CD14-positive monocyte (primary cell): ENCODE results near the gene PCSK4. TPM values are rescaled to one million over a fixed set of nuclear protein-coding genes. Genes with fewer than 3 reads are reported as not detected.

Experiments used
- DNase-seq, 3 donors: peaks; one replicate each; pipeline ENCODE4 v3.0.0-alpha.2; 2011 to 2022
- H2AFZ ChIP-seq: 2 replicates; pipeline ENCODE4 v1.6.0; 2012; ENCODE audit warnings: mild to moderate bottlenecking, low read depth, low read length, inconsistent platforms; ENCODE audit not compliant: insufficient read depth, poor library complexity, severe bottlenecking
- H3K27ac ChIP-seq, 2 donors: 1 replicate in 1 of 2; 2 replicates in 1 of 2; pipeline ENCODE4 v1.5.1; 2012 to 2013; ENCODE audit warnings: low read length in 2 of 2, control low read depth in 1 of 2, inconsistent platforms in 1 of 2, low read depth in 1 of 2, mild to moderate bottlenecking in 1 of 2
- H3K27me3 ChIP-seq, 2 donors: one replicate each; pipeline versions ENCODE4 v1.6.0 to v1.6.1; 2011 to 2013; ENCODE audit warnings: low read length in 2 of 2; ENCODE audit not compliant: control insufficient read depth in 2 of 2, insufficient read depth in 2 of 2
- H3K36me3 ChIP-seq, 2 donors: replicated peaks in 1 of 2; 1 replicate in 1 of 2; 2 replicates in 1 of 2; pipeline versions ENCODE4 v1.5.1 to v1.6.1; 2012 to 2013; ENCODE audit warnings: low read length in 2 of 2, control low read depth in 1 of 2, inconsistent platforms in 1 of 2, mild to moderate bottlenecking in 1 of 2; ENCODE audit not compliant: insufficient read depth in 2 of 2, control insufficient read depth in 1 of 2
- H3K4me1 ChIP-seq, 2 donors: 1 replicate in 1 of 2; 2 replicates in 1 of 2; pipeline versions ENCODE4 v1.5.1 to v1.6.1; 2012 to 2013; ENCODE audit warnings: low read length in 2 of 2, control low read depth in 1 of 2, inconsistent platforms in 1 of 2, mild to moderate bottlenecking in 1 of 2, moderate library complexity in 1 of 2; ENCODE audit not compliant: insufficient read depth in 2 of 2, control insufficient read depth in 1 of 2
- H3K4me2 ChIP-seq: replicated peaks from 2 replicates; pipeline ENCODE3; 2012; ENCODE audit warnings: low read length, moderate library complexity, mild to moderate bottlenecking; ENCODE audit not compliant: poor library complexity, severe bottlenecking; ENCODE audit errors: extremely low read depth
- H3K4me3 ChIP-seq, 3 experiments: fragments of 200-600 bp in 1 of 3; sonication (generic) in 1 of 3; replicated peaks in 1 of 3; 1 replicate in 2 of 3; 2 replicates in 1 of 3; pipeline ENCODE4 v1.5.1; 2011 to 2013; ENCODE audit warnings: low read length in 3 of 3, mild to moderate bottlenecking in 3 of 3, control low read depth in 2 of 3, low read depth in 2 of 3, inconsistent platforms in 1 of 3, moderate library complexity in 1 of 3
- H3K79me2 ChIP-seq: 2 replicates; pipeline ENCODE4 v1.6.0; 2012; ENCODE audit warnings: mild to moderate bottlenecking, control low read depth, inconsistent platforms, low read length, moderate library complexity; ENCODE audit not compliant: insufficient read depth
- H3K9ac ChIP-seq: 2 replicates; pipeline ENCODE4 v1.6.0; 2017; ENCODE audit warnings: low read length, mild to moderate bottlenecking; ENCODE audit not compliant: insufficient read depth, poor library complexity, severe bottlenecking
- H3K9me3 ChIP-seq, 2 donors: replicated peaks in 1 of 2; 1 replicate in 1 of 2; 2 replicates in 1 of 2; pipeline versions ENCODE4 v1.5.1 to v1.6.1; 2012 to 2013; ENCODE audit warnings: low read length in 2 of 2, control low read depth in 1 of 2; ENCODE audit not compliant: control insufficient read depth in 1 of 2, insufficient read depth in 1 of 2
- H4K20me1 ChIP-seq: 2 replicates; pipeline ENCODE4 v1.6.0; 2012; ENCODE audit warnings: mild to moderate bottlenecking, low read length, control low read depth, moderate library complexity; ENCODE audit not compliant: insufficient read depth
- H3K27ac Mint-ChIP-seq, 7 donors: one replicate each; pipeline ENCODE4 v1.8.0; 2020; ENCODE audit warnings: mild to moderate bottlenecking in 7 of 7, mixed read lengths in 7 of 7, moderate library complexity in 6 of 7, inconsistent platforms in 2 of 7
- H3K27me3 Mint-ChIP-seq, 3 donors: one replicate each; pipeline ENCODE4 v1.8.0; 2021 to 2022; ENCODE audit warnings: low read depth in 3 of 3, mild to moderate bottlenecking in 3 of 3, mixed read lengths in 3 of 3, moderate library complexity in 3 of 3, inconsistent platforms in 1 of 3
- H3K36me3 Mint-ChIP-seq, 2 donors: one replicate each; pipeline ENCODE4 v1.8.0; 2020; ENCODE audit warnings: mixed read lengths in 2 of 2, inconsistent platforms in 1 of 2, mild to moderate bottlenecking in 1 of 2
- H3K4me1 Mint-ChIP-seq: one replicate; pipeline ENCODE4 v1.8.0; 2020; ENCODE audit warnings: mild to moderate bottlenecking, mixed read lengths
- H3K4me3 Mint-ChIP-seq, 2 donors: one replicate each; pipeline ENCODE4 v1.8.0; 2020; ENCODE audit warnings: mild to moderate bottlenecking in 2 of 2, mixed read lengths in 2 of 2, moderate library complexity in 1 of 2
- H3K9me3 Mint-ChIP-seq, 7 donors: one replicate each; pipeline ENCODE4 v1.8.0; 2020 to 2022; ENCODE audit warnings: mixed read lengths in 7 of 7, mild to moderate bottlenecking in 6 of 7, moderate library complexity in 6 of 7, inconsistent platforms in 2 of 7
- WGBS: methylation state at CpG from one replicate; pipeline ENCODE4 v1.1.5; 2013; ENCODE audit warnings: missing lambda C conversion rate; ENCODE audit not compliant: insufficient coverage; 5-methylcytosine and 5-hydroxymethylcytosine counted together
- intact Hi-C, 2 donors: fragments of 100-400 bp; cut with micrococcal nuclease; formaldehyde crosslinking; loops; one replicate each; pipeline versions ENCODE4 v1.15.0 to v1.15.1; 2023
- polyA plus RNA-seq, 3 donors: library from polyadenylated mRNA; depleted of rRNA in 1 of 3; unstranded in 2 of 3; stranded (reverse) in 1 of 3; fragments of 300-500 nt in 2 of 3; fragments of >200 nt in 1 of 3; fragmentation: Illumina TruSeq in 2 of 3; gene quantifications; 1 replicate in 2 of 3; 2 replicates in 1 of 3; pipeline ENCODE4 v1.2.3, GENCODE V29; 2012 to 2021
- TF ChIP-seq, protein P1 (sequence below): fragments of 200-600 bp; IDR thresholded peaks from one replicate; pipeline ENCODE4 v1.8.0; 2022; ENCODE audit warnings: antibody characterized with exemption, mild to moderate bottlenecking

PCSK4 gene
- polyA plus RNA-seq, 3 donors, result 0.34 to 1.0 TPM; not detected in 1

- TF ChIP-seq, protein P1, sequence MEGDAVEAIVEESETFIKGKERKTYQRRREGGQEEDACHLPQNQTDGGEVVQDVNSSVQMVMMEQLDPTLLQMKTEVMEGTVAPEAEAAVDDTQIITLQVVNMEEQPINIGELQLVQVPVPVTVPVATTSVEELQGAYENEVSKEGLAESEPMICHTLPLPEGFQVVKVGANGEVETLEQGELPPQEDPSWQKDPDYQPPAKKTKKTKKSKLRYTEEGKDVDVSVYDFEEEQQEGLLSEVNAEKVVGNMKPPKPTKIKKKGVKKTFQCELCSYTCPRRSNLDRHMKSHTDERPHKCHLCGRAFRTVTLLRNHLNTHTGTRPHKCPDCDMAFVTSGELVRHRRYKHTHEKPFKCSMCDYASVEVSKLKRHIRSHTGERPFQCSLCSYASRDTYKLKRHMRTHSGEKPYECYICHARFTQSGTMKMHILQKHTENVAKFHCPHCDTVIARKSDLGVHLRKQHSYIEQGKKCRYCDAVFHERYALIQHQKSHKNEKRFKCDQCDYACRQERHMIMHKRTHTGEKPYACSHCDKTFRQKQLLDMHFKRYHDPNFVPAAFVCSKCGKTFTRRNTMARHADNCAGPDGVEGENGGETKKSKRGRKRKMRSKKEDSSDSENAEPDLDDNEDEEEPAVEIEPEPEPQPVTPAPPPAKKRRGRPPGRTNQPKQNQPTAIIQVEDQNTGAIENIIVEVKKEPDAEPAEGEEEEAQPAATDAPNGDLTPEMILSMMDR, result no peak
- 2% methylated on average over 45 of the region's 46 CpGs for WGBS
Measured at GRCh38 chr19:1507763-1508506, 17.8 kb upstream of the PCSK4 start.

GRCh38 chr19:1507192-1507660, 17.1 kb upstream of the PCSK4 start:
- 77% methylated on average over 17 of the region's 23 CpGs for WGBS
- Histone ChIP-seq H3K4me1 (peaks cover 8 to 13% of the 10 kb centered on the region in 2 donors), H4K20me1 (no peaks in the 10 kb centered on the region), H3K4me3 (peak overlapping the region in 1 of 3 experiments; percentile 62), H3K4me2 (peak overlapping the region; percentile 65), H2AFZ (peak overlapping the region; percentile 72), H3K9me3 (peaks cover 14 to 31% of the 10 kb centered on the region in 2 donors), H3K36me3 (no peaks in the 10 kb centered on the region), H3K27me3 (peaks cover 3 to 53% of the 10 kb centered on the region in 2 donors), H3K79me2 (no peaks in the 10 kb centered on the region), H3K27ac (peak overlapping the region in 1 of 2 donors; percentile 11), H3K9ac (no peak overlapping the region)
- no peak for DNase-seq
- H3K9me3 Mint-ChIP-seq, result peaks cover 15 to 46% (median 31%) of the 10 kb centered on the region in 7 donors
- TF ChIP-seq, protein P1, result no peak
- H3K4me1 Mint-ChIP-seq, result peaks cover 11% of the 10 kb centered on the region
- H3K27me3 Mint-ChIP-seq, result peaks cover 51 to 80% (median 70%) of the 10 kb centered on the region in 3 donors
- H3K27ac Mint-ChIP-seq, result peak overlapping the region in 2 of 7 donors; percentile 20 to 67
- H3K36me3 Mint-ChIP-seq, result peaks cover 0 to 1% of the 10 kb centered on the region in 2 donors
- intact Hi-C loops, result no loop called here
- no peak overlapping the region for H3K4me3 Mint-ChIP-seq

More at GRCh38 chr19:1507763-1508506, 17.8 kb upstream of the PCSK4 start:
- Histone ChIP-seq H4K20me1 (no peaks in the 10 kb centered on the region), H3K9ac (no peak overlapping the region), H3K9me3 (peaks cover 14 to 31% of the 10 kb centered on the region in 2 donors), H2AFZ (peak overlapping the region; percentile 72), H3K4me1 (peaks cover 10 to 18% of the 10 kb centered on the region in 2 donors), H3K4me3 (peak overlapping the region; percentile 1 to 62 (median 26)), H3K4me2 (peak overlapping the region; percentile 65), H3K79me2 (no peaks in the 10 kb centered on the region), H3K27ac (peak overlapping the region; percentile 11 to 35), H3K36me3 (no peaks in the 10 kb centered on the region), H3K27me3 (peaks cover 3 to 55% of the 10 kb centered on the region in 2 donors)
- Mint-ChIP-seq H3K27me3 (peaks cover 50 to 80% (median 70%) of the 10 kb centered on the region in 3 donors), H3K27ac (peak overlapping the region in 5 of 7 donors; percentile 6 to 89 (median 74)), H3K36me3 (peaks cover 1 to 2% of the 10 kb centered on the region in 2 donors), H3K4me1 (peaks cover 14% of the 10 kb centered on the region), H3K4me3 (peak overlapping the region; percentile 57 to 83), H3K9me3 (peaks cover 15 to 51% (median 35%) of the 10 kb centered on the region in 7 donors)
- peak; percentile 76 to 88 (median 83) for DNase-seq
- intact Hi-C loops, result no loop called here
